ENCODE data around the gene TMEM141. TPM values are rescaled to one million over a fixed set of nuclear protein-coding genes. Genes with fewer than 3 reads are reported as not detected.
"Not testable (repeated sequence)": the region's sequence is repeated elsewhere in the genome, so short reads cannot be mapped to it uniquely, and the experiment has no call there.

TMEM141 gene
- total and polyA plus RNA-seq, 7 experiments from 2014 or later = 27.2 to 54.9 (median 30.6) TPM

DNA sequence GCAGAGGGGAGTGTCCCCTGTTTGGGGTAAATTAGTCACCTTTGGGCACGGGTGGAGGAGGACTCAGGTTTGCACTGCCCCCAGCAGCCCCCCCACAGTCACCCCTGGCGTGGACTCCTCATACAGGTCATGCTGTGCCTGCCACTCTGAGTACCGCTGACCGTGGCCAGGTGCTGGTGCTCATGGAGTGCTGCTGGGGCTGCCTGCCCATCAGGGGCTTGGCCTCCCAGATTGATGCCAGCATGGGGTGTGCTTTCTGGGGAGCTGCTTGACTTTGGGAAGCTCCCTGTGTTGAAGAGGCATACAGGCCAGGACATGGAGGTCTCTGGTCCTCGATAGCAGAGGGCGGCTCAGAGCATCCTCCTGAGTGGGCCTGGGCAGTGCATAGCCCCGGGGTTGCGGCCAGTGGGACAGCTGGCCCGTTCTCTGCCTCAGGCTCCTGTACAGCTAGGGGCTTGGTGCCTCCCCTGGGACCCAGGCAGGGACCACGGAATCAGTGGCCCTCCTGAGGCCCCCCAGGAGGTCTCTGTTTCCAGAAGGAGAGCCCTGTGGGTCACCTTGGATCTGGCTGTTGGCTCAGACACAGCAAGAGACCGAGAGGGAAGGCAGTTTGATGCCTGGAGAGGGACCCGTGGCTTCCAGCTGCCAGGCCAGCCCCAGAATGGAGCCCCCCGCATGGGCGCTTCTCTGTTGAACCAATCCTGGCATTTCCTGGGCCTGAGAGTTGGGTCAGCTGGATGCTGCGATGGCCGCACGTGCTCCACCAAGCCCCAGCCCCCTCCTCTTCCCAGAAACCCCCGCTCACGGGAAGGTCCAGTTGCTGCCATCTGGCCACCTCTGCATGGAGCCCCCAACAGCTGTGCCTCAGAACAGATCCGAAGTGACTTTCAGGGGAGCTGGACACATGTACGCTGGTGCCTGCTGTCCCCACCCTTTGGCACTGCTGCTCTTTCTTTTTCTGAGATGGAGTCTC is 45.1 kb downstream of the TMEM141 start:
- Histone ChIP-seq H3K4me3 (ENCODE audit: low read length) (no peak overlapping the region), H3K27me3 (ENCODE audit: control insufficient read depth in 2 of 2, insufficient read depth in 2 of 2, low read length in 2 of 2) (no peaks in the 10 kb centered on the region), H3K4me1 (ENCODE audit: control insufficient read depth in 2 of 2, insufficient read depth in 2 of 2, low read length in 2 of 2) (no peaks in the 10 kb centered on the region), H3K27ac (ENCODE audit: low read depth, low read length) (no peak overlapping the region), H3K9me3 (ENCODE audit: control insufficient read depth in 2 of 3, low read length in 3 of 3) (no peaks in the 10 kb centered on the region), H3K36me3 (ENCODE audit: control insufficient read depth in 2 of 3, insufficient read depth in 3 of 3, low read length in 3 of 3) (peaks cover 0 to 39% (median 4%) of the 10 kb centered on the region in 3 experiments)
- no peak for DNase-seq
- no peak overlapping the region for H3K27ac Mint-ChIP-seq
- no peaks in the 10 kb centered on the region for H3K27me3 Mint-ChIP-seq
- POLR2A ChIA-PET = no interaction called here
- intact Hi-C loops (cut with micrococcal nuclease) = no loop called here
- peaks cover 0 to 5% (median 0%) of the 10 kb centered on the region in 7 donors for H3K4me1 Mint-ChIP-seq
- H3K36me3 Mint-ChIP-seq = peaks cover 0 to 13% (median 0%) of the 10 kb centered on the region in 5 donors
- CTCF ChIA-PET = interaction anchor here (0.6 kb wide), 1 partner anchor 45 kb away, joined by 3 read pairs; the partner anchor contains the start of gene TMEM141
- no peak for ATAC-seq
- no peaks in the 10 kb centered on the region for H3K9me3 Mint-ChIP-seq
- no peak overlapping the region for H3K4me3 Mint-ChIP-seq

DNA sequence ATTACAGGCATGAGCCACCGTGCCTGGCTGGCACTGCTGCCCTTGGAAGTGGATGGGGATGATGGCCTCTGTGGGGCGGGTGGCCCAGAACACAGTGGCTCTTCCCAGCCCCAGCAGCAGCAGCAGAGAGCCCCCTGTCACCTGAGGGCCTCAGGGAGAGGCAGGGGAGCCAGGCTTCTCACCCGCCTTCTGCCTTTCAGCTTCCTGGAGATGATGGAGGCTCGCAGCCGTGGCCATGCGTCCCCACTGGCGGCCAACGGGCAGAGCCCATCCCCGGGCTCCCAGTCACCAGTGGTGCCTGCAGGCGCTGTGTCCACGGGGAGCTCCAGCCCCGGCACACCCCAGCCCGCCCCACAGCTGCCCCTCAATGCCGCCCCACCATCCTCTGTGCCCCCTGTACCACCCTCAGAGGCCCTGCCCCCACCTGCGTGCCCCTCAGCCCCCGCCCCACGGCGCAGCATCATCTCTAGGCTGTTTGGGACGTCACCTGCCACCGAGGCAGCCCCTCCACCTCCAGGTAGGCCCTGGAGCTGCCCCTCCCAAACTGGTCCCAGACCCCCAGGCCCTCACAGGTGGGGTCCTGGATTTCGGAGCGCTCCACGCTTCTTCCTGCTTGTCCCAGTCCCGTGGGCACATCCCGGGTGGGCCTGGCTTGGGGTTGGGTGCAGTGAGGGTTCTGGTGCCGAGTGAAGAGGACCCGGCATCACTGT is 46.2 kb downstream of the TMEM141 start:
- no peak overlapping the region for H3K27ac ChIP-seq (ENCODE audit: low read depth, low read length)
- H3K36me3 ChIP-seq (ENCODE audit: control insufficient read depth in 2 of 3, insufficient read depth in 3 of 3, low read length in 3 of 3) = peaks cover 0 to 28% (median 4%) of the 10 kb centered on the region in 3 experiments
- Mint-ChIP-seq H3K9me3 (no peaks in the 10 kb centered on the region), H3K4me3 (no peak overlapping the region), H3K27ac (no peak overlapping the region), H3K4me1 (peaks cover 0 to 8% (median 5%) of the 10 kb centered on the region in 7 donors), H3K36me3 (peaks cover 0 to 10% (median 0%) of the 10 kb centered on the region in 5 donors), H3K27me3 (no peaks in the 10 kb centered on the region)
- H3K4me1 ChIP-seq (ENCODE audit: control insufficient read depth in 2 of 2, insufficient read depth in 2 of 2, low read length in 2 of 2) = peaks cover 0 to 3% of the 10 kb centered on the region in 2 donors
- H3K4me3 ChIP-seq (ENCODE audit: low read length) = no peak overlapping the region
- intact Hi-C loops (cut with micrococcal nuclease) = no loop called here
- no peak for DNase-seq
- POLR2A ChIA-PET = no interaction called here
- no peak for ATAC-seq
- H3K27me3 ChIP-seq (ENCODE audit: control insufficient read depth in 2 of 2, insufficient read depth in 2 of 2, low read length in 2 of 2) = no peaks in the 10 kb centered on the region
- H3K9me3 ChIP-seq (ENCODE audit: control insufficient read depth in 2 of 3, low read length in 3 of 3) = no peaks in the 10 kb centered on the region
- CTCF ChIA-PET = interaction anchor here (0.6 kb wide), 1 partner anchor 46 kb away, joined by 3 read pairs; the partner anchor contains the start of gene TMEM141

DNA sequence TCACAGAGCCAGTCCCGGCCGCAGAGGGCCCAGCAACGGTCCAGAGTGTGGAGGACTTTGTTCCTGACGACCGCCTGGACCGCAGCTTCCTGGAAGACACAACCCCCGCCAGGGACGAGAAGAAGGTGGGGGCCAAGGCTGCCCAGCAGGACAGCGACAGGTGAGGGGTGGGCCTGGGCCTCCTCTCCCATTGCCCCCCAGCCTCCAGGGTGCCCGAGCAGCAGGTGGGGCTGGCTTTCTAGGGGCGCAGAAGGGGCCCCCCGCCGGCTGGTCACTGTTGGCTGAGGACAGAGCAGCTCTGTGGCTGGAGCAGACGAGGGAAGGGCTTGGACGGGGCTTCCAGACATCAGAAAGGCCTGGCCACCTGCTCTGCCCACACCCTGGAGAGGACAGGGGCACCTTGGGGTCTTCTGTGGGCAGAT is 46.7 kb downstream of the TMEM141 start:
- H3K4me3 Mint-ChIP-seq; H3K27ac ChIP-seq (ENCODE audit: low read depth, low read length); CTCF ChIA-PET; H3K27me3 Mint-ChIP-seq; H3K27ac Mint-ChIP-seq; H3K9me3 ChIP-seq (ENCODE audit: control insufficient read depth in 2 of 3, low read length in 3 of 3); POLR2A ChIA-PET; H3K27me3 ChIP-seq (ENCODE audit: control insufficient read depth in 2 of 2, insufficient read depth in 2 of 2, low read length in 2 of 2); ATAC-seq; H3K4me1 ChIP-seq (ENCODE audit: control insufficient read depth in 2 of 2, insufficient read depth in 2 of 2, low read length in 2 of 2); intact Hi-C loops (cut with micrococcal nuclease); DNase-seq; H3K9me3 Mint-ChIP-seq; H3K4me3 ChIP-seq (ENCODE audit: low read length); H3K36me3 Mint-ChIP-seq: not testable (repeated sequence)
- peaks cover 0 to 11% (median 6%) of the 10 kb centered on the region in 7 donors for H3K4me1 Mint-ChIP-seq
- H3K36me3 ChIP-seq (ENCODE audit: control insufficient read depth in 2 of 3, insufficient read depth in 3 of 3, low read length in 3 of 3) = peaks cover 0 to 25% (median 0%) of the 10 kb centered on the region in 3 experiments

DNA sequence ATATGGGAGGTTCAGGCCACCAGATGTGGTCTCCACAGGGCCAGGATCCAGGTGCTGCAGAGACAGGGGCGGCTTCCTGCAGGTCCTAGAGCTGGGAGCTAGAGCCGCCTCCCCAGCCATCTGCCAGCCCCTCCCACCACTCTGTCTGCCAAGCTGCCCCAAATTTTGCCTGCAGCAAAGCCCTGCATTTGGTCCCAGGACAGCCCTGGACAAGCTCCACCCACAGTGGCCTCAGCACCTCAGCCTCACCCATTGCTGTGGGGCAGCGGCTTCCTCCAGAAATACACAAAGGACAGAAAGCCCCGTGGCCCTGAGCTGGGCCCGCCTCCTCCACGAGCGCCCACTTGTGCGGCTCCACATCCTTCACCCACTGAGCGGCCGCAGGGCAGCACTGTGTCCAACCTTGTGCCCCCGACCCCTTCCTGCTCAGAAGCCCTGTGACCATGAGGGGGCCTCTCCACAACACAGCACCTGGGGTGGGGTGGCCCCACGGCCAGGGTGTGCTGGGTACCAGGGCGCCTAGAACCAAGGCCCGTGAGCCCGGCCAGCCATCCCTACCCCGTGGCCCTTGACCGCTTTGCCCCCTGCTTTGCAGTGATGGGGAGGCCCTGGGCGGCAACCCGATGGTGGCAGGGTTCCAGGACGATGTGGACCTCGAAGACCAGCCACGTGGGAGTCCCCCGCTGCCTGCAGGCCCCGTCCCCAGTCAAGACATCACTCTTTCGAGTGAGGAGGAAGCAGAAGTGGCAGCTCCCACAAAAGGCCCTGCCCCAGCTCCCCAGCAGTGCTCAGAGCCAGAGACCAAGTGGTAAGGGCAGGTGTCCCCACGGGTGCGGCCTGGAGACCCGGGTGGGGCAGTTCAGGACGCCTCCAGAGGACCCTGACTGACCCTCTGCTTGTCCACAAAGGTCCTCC is 47.4 kb downstream of the TMEM141 start:
- intact Hi-C loops (cut with micrococcal nuclease) = no loop called here
- DNase-seq (no peak), ATAC-seq (no peak)
- no peaks in the 10 kb centered on the region for H3K27me3 Mint-ChIP-seq
- ChIA-PET POLR2A (no interaction called here), CTCF (no interaction called here)
- H3K9me3 Mint-ChIP-seq = no peaks in the 10 kb centered on the region
- H3K4me3 Mint-ChIP-seq = no peak overlapping the region
- peaks cover 0 to 14% (median 8%) of the 10 kb centered on the region in 7 donors for H3K4me1 Mint-ChIP-seq
- Histone ChIP-seq H3K36me3 (ENCODE audit: control insufficient read depth in 2 of 3, insufficient read depth in 3 of 3, low read length in 3 of 3) (peaks cover 0 to 25% (median 0%) of the 10 kb centered on the region in 3 experiments), H3K9me3 (ENCODE audit: control insufficient read depth in 2 of 3, low read length in 3 of 3) (no peaks in the 10 kb centered on the region), H3K4me1 (ENCODE audit: control insufficient read depth in 2 of 2, insufficient read depth in 2 of 2, low read length in 2 of 2) (peaks cover 4 to 7% of the 10 kb centered on the region in 2 donors), H3K27me3 (ENCODE audit: control insufficient read depth in 2 of 2, insufficient read depth in 2 of 2, low read length in 2 of 2) (no peaks in the 10 kb centered on the region), H3K27ac (ENCODE audit: low read depth, low read length) (no peak overlapping the region), H3K4me3 (ENCODE audit: low read length) (no peak overlapping the region)
- H3K27ac Mint-ChIP-seq = no peak overlapping the region
- H3K36me3 Mint-ChIP-seq = peaks cover 0 to 8% (median 0%) of the 10 kb centered on the region in 5 donors

DNA sequence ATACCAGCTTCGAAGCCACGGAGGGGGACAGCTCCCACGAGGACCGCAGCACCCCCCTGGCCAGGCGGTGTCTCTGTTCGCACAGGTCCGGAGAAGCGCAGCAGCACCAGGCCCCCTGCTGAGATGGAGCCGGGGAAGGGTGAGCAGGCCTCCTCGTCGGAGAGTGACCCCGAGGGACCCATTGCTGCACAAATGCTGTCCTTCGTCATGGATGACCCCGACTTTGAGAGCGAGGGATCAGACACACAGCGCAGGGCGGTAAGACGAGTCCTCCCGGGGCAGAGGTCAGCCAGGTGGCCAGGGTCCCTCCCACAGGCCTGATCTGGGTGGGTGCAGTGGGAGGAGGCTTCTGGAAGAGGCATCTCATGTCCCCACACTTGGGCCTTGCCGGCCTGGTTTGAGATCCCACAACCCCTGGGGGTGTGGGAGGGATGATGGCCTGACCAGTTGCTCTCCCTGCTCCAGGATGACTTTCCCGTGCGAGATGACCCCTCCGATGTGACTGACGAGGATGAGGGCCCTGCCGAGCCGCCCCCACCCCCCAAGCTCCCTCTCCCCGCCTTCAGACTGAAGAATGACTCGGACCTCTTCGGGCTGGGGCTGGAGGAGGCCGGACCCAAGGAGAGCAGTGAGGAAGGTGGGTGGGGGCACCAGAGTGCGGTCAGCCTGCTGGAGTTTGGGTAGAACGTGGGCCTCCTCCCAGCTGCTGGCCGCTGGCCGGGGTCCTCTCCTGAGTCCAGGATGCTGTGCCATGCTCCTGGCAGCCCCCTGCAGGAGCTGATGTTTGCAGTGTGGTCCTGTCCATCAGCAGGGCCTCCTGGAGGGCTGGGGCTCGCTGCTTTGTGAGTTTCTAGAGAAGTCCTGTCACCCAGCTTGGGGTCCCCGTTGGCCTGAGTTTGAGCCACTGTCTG is 48.3 kb downstream of the TMEM141 start:
- ChIA-PET POLR2A (interaction anchor here (0.6 kb wide), 1 partner anchor 96 kb away, joined by 4 read pairs; no protein-coding TSS in a partner anchor), CTCF (no interaction called here)
- Mint-ChIP-seq H3K9me3 (no peaks in the 10 kb centered on the region), H3K4me3 (peak overlapping the region in 2 of 10 donors; percentile 51 to 67), H3K36me3 (peaks cover 0 to 5% (median 0%) of the 10 kb centered on the region in 5 donors), H3K27ac (peak overlapping the region in 2 of 9 donors; percentile 7 to 79), H3K4me1 (peaks cover 0 to 16% (median 10%) of the 10 kb centered on the region in 7 donors), H3K27me3 (no peaks in the 10 kb centered on the region)
- no peaks in the 10 kb centered on the region for H3K27me3 ChIP-seq (ENCODE audit: control insufficient read depth in 2 of 2, insufficient read depth in 2 of 2, low read length in 2 of 2)
- peaks cover 4 to 7% of the 10 kb centered on the region in 2 donors for H3K4me1 ChIP-seq (ENCODE audit: control insufficient read depth in 2 of 2, insufficient read depth in 2 of 2, low read length in 2 of 2)
- H3K27ac ChIP-seq (ENCODE audit: low read depth, low read length) = no peak overlapping the region
- intact Hi-C loops (cut with micrococcal nuclease) = no loop called here
- ATAC-seq = no peak
- no peak overlapping the region for H3K4me3 ChIP-seq (ENCODE audit: low read length)
- H3K36me3 ChIP-seq (ENCODE audit: control insufficient read depth in 2 of 3, insufficient read depth in 3 of 3, low read length in 3 of 3) = peaks cover 0 to 25% (median 0%) of the 10 kb centered on the region in 3 experiments
- H3K9me3 ChIP-seq (ENCODE audit: control insufficient read depth in 2 of 3, low read length in 3 of 3) = no peaks in the 10 kb centered on the region
- no peak for DNase-seq
